Loucy (cell line): ENCODE data around the gene CRNKL1.

Source experiments
- H2AFZ ChIP-seq: fragments of 200-600 bp; sonication (generic); 2 replicates; pipeline ENCODE4 v1.6.0; 2016; ENCODE audit warnings: antibody characterized with exemption, mild to moderate bottlenecking, low read length, moderate library complexity
- H3F3A ChIP-seq: fragments of 200-600 bp; 2 replicates; pipeline ENCODE4 v1.6.0; 2016; ENCODE audit warnings: antibody characterized with exemption, low read depth, mild to moderate bottlenecking
- H3K27me3 ChIP-seq: fragments of 200-600 bp; sonication (generic); 2 replicates; pipeline ENCODE4 v1.6.1; 2014; ENCODE audit warnings: low read length, mild to moderate bottlenecking; ENCODE audit not compliant: insufficient read depth, poor library complexity, severe bottlenecking
- H3K36me3 ChIP-seq: fragments of 200-600 bp; sonication (generic); 2 replicates; pipeline ENCODE4 v1.6.1; 2016; ENCODE audit warnings: low read length; ENCODE audit not compliant: insufficient read depth
- H3K4me1 ChIP-seq: fragments of 200-600 bp; sonication (generic); 2 replicates; pipeline ENCODE4 v1.5.1; 2014; ENCODE audit warnings: low read length, mild to moderate bottlenecking; ENCODE audit not compliant: insufficient read depth, poor library complexity, severe bottlenecking
- H3K4me2 ChIP-seq: fragments of 200-600 bp; sonication (generic); 2 replicates; pipeline ENCODE4 v1.6.0; 2014; ENCODE audit warnings: antibody characterized with exemption, low read length, low read depth, mild to moderate bottlenecking; ENCODE audit not compliant: poor library complexity, severe bottlenecking
- H3K4me3 ChIP-seq: fragments of 200-600 bp; sonication (generic); 2 replicates; pipeline ENCODE4 v1.5.1; 2014; ENCODE audit warnings: low read length, mild to moderate bottlenecking, mixed read lengths; ENCODE audit not compliant: poor library complexity, severe bottlenecking
- H3K79me2 ChIP-seq: fragments of 200-600 bp; sonication (generic); 2 replicates; pipeline ENCODE4 v1.6.1; 2014; ENCODE audit warnings: low read length; ENCODE audit not compliant: insufficient read depth
- H3K9ac ChIP-seq: fragments of 200-600 bp; sonication (generic); 2 replicates; pipeline ENCODE4 v1.6.0; 2014; ENCODE audit warnings: mild to moderate bottlenecking, low read depth, low read length, moderate library complexity; ENCODE audit not compliant: poor library complexity, severe bottlenecking
- H3K9me2 ChIP-seq: fragments of 200-600 bp; sonication (generic); replicated peaks from 2 replicates; pipeline ENCODE4 v1.6.1; 2016; ENCODE audit warnings: low read depth, low read length, mixed read lengths
- H3K9me3 ChIP-seq: fragments of 200-600 bp; sonication (generic); 2 replicates; pipeline ENCODE4 v1.6.1; 2014; ENCODE audit warnings: mild to moderate bottlenecking, antibody characterized with exemption, low read length, low read depth; ENCODE audit not compliant: insufficient read depth
- H4K20me1 ChIP-seq: fragments of 200-600 bp; sonication (generic); 2 replicates; pipeline ENCODE4 v1.6.0; 2014; ENCODE audit warnings: antibody characterized with exemption, low read length, mild to moderate bottlenecking; ENCODE audit not compliant: insufficient read depth, poor library complexity, severe bottlenecking
- CTCF ChIP-seq: fragments of 200-600 bp; sonication (generic); conservative IDR thresholded peaks from 2 replicates; pipeline ENCODE4 v1.5.1; 2014; ENCODE audit warnings: mild to moderate bottlenecking, antibody characterized with exemption, low read length
- EZH2phosphoT487 ChIP-seq: fragments of 200-600 bp; IDR thresholded peaks from 2 replicates; pipeline ENCODE4 v1.6.1; 2018; ENCODE audit warnings: antibody characterized with exemption, mild to moderate bottlenecking, moderate library complexity, borderline replicate concordance

CRNKL1 gene

GRCh38 chr20:20051767-20052073 is 546 bp downstream of the CRNKL1 start:
- H2AFZ ChIP-seq, result peak overlapping the region; percentile 96

GRCh38 chr20:20039752-20040387 is 12.4 kb downstream of the CRNKL1 start:
- H3K4me1 ChIP-seq, result no peaks in the 10 kb centered on the region
- TF ChIP-seq CTCF (no peak), EZH2phosphoT487 (no peak)
- no peaks in the 10 kb centered on the region for H3K27me3 ChIP-seq
- H3K9me3 ChIP-seq, result no peaks in the 10 kb centered on the region
- no peaks in the 10 kb centered on the region for H3K9me2 ChIP-seq
- H2AFZ ChIP-seq, result no peak overlapping the region
- peaks cover 2% of the 10 kb centered on the region for H4K20me1 ChIP-seq
- no peaks in the 10 kb centered on the region for H3K79me2 ChIP-seq
- no peak overlapping the region for H3K9ac ChIP-seq
- H3K4me3 ChIP-seq, result no peak overlapping the region
- H3F3A ChIP-seq, result no peaks in the 10 kb centered on the region
- H3K36me3 ChIP-seq, result peaks cover 99% of the 10 kb centered on the region
- H3K4me2 ChIP-seq, result no peak overlapping the region

More at GRCh38 chr20:20051767-20052073, 546 bp downstream of the CRNKL1 start:
- no peaks in the 10 kb centered on the region for H3K9me2 ChIP-seq
- H3K79me2 ChIP-seq, result peaks cover 25% of the 10 kb centered on the region
- peak overlapping the region; percentile 88 for H3K9ac ChIP-seq
- TF ChIP-seq CTCF (no peak), EZH2phosphoT487 (no peak)
- peaks cover 35% of the 10 kb centered on the region for H3K4me1 ChIP-seq
- H3K36me3 ChIP-seq, result peaks cover 35% of the 10 kb centered on the region; the same call in 1 of the 2 replicates
- no peaks in the 10 kb centered on the region for H3F3A ChIP-seq
- peak overlapping the region; percentile 89 for H3K4me3 ChIP-seq
- H3K9me3 ChIP-seq, result no peaks in the 10 kb centered on the region
- H3K27me3 ChIP-seq, result no peaks in the 10 kb centered on the region
- peaks cover 21% of the 10 kb centered on the region for H4K20me1 ChIP-seq
- peak overlapping the region; percentile 94 for H3K4me2 ChIP-seq

- no peak overlapping the region for H3K4me2 ChIP-seq
- no peaks in the 10 kb centered on the region for H4K20me1 ChIP-seq
- H2AFZ ChIP-seq, result no peak overlapping the region
- no peaks in the 10 kb centered on the region for H3K4me1 ChIP-seq
- no peaks in the 10 kb centered on the region for H3K9me3 ChIP-seq
- TF ChIP-seq CTCF, result no peak
- no peak for TF ChIP-seq EZH2phosphoT487
- H3K9ac ChIP-seq, result no peak overlapping the region
- no peaks in the 10 kb centered on the region for H3K79me2 ChIP-seq
- no peak overlapping the region for H3K4me3 ChIP-seq
- H3F3A ChIP-seq, result no peaks in the 10 kb centered on the region
- H3K27me3 ChIP-seq, result no peaks in the 10 kb centered on the region
- peaks cover 99% of the 10 kb centered on the region for H3K36me3 ChIP-seq
- no peaks in the 10 kb centered on the region for H3K9me2 ChIP-seq
Measured at GRCh38 chr20:20038586-20038985, 13.7 kb downstream of the CRNKL1 start.
